HG02852 (cell line): Measurements from ENCODE around the gene KIFC3.
"Not testable (repeated sequence)": the region's sequence is repeated elsewhere in the genome, so short reads cannot be mapped to it uniquely, and the experiment has no call there.

ENCODE experiments used
- ATAC-seq: cut with Tn5 transposase; IDR thresholded peaks from one replicate; pipeline ENCODE4 v1.9.1; 2021; ENCODE audit warnings: mild to moderate bottlenecking, moderate library complexity; ENCODE audit not compliant: unreplicated experiment

The KIFC3 gene, protein sequence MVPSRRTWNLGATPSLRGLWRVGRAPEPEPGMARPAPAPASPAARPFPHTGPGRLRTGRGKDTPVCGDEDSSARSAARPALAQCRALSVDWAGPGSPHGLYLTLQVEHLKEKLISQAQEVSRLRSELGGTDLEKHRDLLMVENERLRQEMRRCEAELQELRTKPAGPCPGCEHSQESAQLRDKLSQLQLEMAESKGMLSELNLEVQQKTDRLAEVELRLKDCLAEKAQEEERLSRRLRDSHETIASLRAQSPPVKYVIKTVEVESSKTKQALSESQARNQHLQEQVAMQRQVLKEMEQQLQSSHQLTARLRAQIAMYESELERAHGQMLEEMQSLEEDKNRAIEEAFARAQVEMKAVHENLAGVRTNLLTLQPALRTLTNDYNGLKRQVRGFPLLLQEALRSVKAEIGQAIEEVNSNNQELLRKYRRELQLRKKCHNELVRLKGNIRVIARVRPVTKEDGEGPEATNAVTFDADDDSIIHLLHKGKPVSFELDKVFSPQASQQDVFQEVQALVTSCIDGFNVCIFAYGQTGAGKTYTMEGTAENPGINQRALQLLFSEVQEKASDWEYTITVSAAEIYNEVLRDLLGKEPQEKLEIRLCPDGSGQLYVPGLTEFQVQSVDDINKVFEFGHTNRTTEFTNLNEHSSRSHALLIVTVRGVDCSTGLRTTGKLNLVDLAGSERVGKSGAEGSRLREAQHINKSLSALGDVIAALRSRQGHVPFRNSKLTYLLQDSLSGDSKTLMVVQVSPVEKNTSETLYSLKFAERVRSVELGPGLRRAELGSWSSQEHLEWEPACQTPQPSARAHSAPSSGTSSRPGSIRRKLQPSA

DNA sequence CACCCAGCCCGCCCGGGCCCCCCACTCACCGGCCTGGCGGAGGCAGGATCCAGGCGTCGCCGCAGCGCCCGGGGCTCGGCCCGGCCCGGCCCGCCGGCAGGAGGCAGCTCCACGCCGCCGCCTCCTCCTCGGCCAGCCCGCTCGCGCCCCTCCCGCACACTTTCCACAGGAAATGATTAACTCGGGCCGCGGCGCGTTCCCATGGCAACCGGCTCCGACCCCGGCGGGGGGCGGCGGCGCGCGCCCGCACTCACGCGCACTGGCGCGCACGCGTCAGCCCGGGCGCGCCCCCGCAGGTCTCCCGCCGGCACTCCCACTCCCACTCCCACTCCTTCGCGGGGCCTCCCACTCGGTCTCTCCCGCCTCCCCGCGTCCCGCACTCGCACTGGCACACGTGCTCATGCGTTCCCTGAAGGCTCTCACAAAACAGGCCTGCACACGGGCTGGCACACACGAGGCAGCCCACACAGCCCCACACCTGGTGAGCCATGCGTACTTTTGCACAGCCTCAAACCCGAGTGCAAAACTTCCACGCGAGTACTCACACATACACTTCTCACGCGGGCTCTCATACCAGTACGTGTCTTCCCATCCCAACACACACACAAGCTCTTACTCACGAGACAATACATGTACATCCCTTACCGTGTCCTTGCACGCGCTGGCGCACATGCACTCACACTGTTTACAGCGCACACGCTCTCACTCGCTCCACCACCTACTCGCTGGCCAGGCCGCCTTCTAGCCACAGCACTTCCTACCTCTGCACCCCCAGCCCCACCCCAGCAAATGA is at the start of gene KIFC3:
Gene KIFC3 (minus strand): TSS at position 151 of the 793 bp plus-strand sequence. CDS start 4,248 bp downstream, outside the sequence.
- ATAC-seq, result no peak

DNA sequence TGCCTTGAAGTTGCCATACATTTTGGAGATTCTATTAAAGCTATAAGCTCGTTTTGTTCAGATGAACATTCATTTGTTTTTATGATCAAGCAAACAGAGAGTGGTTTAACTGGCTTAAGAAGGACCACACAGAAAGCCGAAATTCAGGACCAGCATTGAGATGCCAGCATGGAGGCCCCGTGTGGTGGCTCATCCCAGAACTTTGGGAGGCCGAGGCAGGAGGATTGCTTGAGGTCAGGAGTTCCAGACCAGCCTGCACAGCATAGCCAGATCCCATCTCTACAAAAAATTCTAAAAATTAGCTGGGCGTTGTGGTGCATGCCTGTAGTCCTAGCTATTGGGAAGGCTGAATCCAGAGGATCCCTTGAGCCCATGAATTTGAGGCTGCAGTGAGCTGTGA is 45.9 kb upstream of the KIFC3 start:
- no peak for ATAC-seq

DNA sequence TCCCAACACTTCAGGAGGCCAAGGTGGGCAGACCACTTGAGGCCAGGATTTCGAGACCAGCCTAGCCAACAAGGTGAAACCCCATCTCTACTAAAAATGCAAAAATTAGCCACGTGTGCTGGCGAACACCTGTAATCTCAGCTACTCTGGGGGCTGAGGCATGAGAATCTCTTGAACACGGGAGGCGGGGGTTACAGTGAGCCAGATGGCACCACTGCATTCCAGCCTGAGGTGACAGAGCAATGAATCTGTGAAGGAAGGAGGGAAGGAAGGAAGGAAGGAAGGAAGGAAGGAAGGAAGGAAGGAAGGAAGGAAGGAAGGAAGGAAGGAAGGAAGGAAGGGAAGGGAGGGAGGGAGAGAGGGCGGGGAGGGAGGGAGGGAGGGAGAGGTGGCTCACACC is 44.6 kb upstream of the KIFC3 start:
- not testable (repeated sequence) for ATAC-seq

DNA sequence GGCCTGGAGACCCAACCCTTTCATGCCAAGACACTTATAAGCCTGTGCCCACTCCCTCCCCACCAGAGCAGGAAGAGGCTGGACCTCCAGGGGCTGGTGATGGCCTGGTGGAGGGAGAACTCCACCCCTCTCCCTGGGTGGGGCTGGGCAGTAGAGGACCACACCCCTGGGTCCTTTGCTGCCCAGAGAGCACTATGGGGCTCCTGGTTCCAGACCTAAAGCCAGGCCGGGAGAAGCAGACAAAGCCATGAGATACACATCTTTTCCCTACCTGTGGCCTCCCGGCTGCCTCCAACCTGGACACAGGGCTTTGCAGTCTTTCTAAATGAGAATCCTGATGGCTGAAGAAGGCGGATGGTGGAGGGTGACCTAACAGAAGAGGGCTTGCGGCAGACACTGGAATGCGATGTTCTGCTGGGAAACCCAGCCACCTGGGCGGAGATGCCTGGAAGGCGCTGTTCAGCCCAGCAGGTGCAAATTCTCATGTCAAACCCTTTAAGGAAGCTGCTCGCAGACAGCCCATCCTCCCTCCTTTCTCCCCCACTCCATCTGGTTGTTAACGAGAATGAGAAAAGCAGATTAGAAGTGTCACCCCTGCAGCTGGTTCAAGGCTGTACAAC is 43.9 kb upstream of the KIFC3 start:
- ATAC-seq, result no peak

DNA sequence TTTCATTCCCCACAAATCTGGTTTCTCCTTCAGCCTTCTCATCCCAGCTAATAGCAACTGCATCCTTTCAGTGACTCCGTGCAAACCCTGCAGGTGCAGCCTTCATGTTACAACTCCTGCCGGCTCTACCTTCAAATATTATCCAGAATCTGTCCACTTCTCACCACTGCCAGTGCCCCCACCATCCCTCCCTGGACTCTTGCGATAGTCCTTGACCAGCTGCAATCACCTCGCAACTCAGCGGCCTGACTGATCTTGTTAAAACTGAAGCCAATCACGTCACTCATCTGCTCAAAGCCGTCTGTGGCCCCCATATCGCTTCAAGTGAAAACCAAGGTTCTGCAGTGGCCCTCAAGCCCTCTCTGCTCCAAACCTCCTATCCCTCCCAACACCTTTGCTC is 42.8 kb upstream of the KIFC3 start:
- no peak for ATAC-seq

DNA sequence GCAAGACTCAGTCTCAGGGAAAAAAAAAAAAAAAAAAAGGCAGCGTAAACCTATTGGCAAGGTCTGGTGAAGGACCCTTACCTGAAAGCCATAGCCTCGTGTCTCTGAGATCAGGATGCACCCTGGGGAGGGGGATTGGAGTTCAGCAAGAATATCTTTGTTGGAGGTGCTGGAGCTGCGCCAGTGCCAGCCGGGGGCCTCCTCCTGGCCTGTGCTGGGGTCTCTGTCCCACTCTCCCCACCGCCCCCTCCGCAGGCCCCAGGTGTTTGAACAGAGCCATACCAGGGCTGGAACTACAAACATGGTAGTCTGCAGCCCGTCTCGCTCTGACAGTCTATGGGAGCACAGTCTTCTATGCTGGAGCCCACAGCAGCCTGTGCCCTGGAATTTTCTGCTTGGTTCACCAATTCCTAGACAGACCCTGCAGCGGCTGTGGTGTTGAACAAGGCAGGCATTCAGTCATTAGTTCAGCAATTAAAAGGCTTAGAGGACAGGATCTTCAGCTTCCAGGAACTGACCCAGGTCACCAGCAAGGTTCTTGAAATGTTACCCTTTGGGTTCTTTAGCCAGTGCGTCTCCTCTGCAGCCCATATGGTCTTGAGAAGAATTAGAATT is 42.2 kb upstream of the KIFC3 start:
- no peak for ATAC-seq

DNA sequence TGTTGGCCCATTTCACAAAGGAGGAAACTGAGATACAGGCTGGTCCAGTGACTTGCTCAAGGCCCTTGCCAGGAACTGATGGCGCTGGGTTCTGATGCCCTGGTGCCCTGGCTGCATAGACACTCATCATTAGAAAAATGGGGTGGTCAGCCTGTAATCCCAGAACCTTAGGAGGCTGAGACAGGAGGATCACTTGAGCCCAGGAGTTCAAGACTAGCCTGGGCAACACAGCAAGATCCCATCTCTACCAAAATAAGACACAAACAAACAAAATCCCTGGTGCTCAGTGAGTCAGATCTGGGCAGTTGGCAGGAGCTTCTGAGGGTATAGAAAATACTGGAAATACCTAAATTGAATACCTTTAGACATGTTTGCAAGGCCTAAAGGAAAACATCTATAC is 41.1 kb upstream of the KIFC3 start:
- no peak for ATAC-seq

DNA sequence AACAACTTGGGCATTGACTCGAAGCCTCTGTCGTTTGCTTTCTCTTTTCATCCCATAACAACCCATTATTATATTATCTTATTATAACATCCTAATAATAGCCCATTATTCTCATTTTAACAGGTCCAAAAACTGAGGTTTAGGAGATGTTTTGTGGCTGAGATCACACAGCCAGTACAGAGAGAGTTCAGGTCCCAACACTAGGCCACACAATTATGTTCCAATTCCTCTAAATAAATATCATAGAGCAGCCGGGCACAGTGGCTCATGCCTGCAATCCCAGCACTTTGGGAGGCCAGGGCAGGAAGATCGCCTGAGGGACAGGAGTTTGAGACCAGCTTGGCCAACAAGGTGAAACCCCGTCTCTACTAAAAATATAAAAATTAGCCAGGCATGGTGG is 40.3 kb upstream of the KIFC3 start:
- no peak for ATAC-seq

DNA sequence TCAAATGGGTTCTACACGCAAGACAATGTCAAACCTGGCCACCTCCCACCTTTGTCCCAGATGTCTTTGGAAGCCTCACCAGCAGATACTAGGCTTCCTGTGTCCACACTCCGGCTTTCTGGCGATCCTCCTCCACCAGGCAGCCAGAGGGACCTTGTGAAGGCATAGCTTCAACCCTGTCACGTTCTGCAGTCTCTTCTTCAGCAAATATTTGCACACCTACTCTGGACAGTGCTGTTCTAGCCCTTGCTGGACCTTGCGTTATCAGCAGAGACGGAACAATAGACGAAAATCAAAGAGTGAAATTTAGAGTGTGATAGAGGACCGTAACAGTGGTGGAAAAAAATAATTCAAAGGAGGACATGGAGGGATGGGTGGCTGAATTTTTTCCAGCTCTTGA is 38.5 kb upstream of the KIFC3 start:
- ATAC-seq, result no peak

DNA sequence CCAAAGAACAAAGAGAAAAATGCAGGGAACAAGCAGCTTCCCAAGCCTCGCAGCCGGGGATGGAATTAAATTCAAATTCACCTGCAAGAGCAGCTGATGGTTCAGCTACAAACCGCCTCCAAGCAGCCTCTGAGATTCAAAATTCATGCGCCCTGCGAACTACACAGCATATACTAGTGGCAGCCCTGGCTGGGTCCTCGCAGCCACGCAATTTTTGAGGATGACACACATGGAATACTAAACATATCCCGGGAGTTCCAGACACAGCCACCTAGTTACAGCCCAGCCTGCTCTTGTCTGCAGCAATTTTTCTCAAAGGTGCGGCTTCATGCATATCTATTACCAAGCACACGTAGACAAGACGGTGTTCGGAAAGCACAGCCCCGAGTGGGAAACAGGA is 35.9 kb upstream of the KIFC3 start:
- ATAC-seq, result no peak

DNA sequence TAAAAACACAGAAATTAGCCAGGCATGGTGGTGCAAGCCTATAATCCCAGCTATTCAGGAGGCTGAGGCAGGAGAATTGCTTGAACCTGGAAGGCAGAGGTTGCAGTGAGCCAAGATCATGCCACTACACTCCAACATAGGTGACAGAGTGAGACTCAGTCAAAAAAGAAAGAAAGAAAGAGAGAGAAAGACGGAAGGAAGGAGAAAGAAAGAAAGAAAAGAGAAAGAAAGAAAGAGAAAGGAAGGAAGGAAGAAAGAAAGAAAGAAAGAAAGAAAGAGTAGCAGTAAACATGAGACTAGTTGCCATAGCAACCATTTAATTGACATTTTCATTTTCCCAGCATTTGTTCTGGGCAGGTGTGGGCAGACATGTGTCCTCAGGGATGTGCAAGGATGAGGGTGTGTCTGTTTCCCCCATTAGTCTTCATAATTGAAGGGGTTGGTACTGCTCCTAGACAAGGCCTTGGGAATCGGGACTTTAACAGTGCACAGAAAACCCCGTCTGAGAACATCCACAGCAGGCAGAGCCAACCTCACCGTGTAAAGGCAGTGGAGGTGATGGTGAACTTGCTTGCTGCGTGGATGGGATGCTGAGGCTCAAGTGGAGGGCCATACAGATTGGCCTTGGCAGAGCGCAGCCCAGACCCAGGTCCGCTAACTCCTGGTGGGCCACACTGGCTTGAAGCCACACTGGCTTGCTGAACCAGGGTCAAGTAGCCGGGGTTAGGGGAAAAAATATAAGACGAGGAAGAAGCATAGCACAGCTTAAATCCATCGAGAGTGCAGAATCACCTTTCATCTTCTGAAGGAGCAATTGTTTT is 35.2 kb upstream of the KIFC3 start:
- no peak for ATAC-seq

DNA sequence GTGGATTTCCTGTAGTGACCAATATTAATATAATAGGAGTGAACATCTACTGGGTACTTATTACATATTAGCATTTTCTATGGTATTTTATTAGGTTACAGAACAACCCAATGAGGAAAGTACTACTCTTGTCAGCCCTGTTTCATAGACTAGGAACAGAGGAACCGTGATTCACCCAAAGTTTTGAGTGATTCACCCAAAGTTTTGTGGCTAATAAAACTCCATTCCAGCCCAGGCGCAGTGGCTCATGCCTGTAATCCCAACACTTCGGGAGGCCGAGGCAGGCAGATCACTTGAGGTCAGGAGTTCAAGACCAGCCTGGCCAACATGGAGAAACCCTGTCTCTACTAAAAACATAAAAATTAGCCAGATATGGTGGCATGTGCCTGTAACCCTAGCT is 33.1 kb upstream of the KIFC3 start:
- not testable (repeated sequence) for ATAC-seq

DNA sequence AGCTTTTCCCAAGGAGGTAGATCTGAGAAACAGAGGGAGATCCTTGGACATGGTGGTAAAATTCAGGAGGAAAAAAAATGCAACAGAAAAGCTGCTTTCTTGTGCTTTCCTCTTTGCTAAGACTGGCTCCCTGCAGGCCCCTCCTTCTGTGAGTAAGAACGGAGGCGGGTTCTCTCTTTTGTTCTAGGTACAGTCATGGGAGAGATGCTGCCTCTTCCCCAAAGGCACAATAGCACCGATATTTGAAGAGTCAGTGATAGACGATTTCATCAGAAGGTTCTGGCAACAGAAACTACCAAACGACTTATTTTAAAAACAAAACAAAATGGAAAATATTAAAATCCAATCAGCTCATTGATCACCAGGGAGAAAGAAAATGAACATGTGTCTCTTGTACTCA is 32.6 kb upstream of the KIFC3 start:
- ATAC-seq, result no peak

DNA sequence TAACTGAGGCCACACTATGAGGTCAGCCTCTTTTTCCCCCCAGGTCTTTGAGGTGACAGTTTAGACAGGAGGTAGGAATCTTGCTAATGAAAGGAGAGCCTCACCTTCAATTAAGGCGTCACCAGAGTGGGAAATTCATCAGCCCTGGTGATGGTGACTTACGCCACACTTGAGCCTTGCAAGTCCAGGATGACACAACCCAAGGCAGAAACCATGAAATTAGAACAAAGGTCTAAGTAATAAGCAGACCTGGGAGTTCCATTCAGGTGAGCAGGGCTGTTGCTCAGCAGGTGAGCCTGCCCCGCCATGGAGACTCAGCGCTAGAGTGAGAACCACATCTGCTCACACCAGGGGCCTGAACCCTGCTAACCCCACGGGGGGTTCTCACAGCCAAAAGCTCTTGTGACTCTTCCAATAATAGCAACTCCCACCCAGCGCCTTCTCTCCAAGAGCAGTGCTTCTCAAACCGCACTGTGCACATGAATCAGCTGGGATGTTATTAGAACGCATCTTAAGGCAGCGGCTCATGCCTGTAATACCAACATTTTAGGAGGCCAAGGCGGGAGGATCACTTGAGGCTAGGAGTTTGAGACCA is 28.7 kb upstream of the KIFC3 start:
- no peak for ATAC-seq

DNA sequence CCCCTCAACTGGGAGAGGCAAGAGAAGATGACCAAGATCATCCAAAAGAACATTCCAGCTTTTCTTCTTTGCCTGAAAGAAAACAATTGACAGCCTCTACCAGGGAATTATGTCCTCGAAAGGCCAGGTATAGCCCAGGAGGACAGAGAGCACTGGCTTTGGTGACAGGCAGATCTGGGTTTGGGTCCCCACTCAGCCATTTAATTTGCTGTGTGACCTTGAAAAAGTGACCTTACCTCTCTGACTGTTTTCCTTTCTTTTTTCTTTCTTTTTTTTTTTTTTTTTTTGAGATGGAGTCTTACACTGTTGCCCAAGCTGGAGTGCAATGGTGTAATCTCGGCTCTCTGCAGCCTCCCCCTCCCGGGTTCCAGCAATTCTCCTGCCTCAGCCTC is 27.7 kb upstream of the KIFC3 start:
- no peak for ATAC-seq

DNA sequence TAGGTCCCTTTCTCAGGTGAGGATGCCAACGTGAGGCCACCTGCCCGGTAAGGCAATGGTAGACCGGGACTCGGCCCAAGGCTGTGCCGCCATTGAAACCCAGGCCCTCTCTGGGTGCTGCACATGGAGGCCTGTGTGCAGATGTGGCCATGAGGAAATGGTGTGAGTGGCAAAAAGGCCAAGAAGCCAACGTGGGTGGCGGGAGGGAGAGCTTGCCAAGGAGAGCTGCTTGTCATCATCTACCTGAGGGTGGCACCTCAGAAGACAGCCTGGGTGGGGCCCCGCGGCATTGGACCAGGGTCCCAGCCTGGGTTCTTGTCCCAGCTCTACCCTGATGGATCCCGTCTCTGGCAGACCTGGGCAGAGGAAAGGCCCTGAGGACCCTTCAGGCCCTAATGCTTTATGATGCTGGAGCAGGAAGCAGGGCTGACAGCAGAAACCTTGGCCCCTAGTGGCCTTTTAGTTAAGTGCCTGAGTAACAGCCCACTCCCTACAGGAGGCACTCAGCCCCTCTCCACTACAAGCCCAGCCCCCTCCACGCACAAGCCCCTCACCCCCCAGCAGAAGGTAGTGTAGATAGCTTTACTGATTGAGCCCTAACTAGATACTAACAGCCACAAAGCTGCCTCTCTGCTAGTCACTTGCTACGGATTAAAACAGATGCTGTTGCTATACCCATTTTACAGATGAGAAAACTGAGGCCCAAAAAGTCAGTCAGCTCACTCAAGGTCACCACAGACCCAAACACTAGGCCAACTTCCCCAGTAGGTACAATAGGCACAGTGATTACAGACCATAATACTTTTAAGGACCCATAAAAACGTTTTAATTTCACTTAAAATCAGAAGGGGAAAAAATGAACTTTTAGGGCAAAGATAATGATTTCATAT is 26.2 kb upstream of the KIFC3 start:
- ATAC-seq, result no peak

DNA sequence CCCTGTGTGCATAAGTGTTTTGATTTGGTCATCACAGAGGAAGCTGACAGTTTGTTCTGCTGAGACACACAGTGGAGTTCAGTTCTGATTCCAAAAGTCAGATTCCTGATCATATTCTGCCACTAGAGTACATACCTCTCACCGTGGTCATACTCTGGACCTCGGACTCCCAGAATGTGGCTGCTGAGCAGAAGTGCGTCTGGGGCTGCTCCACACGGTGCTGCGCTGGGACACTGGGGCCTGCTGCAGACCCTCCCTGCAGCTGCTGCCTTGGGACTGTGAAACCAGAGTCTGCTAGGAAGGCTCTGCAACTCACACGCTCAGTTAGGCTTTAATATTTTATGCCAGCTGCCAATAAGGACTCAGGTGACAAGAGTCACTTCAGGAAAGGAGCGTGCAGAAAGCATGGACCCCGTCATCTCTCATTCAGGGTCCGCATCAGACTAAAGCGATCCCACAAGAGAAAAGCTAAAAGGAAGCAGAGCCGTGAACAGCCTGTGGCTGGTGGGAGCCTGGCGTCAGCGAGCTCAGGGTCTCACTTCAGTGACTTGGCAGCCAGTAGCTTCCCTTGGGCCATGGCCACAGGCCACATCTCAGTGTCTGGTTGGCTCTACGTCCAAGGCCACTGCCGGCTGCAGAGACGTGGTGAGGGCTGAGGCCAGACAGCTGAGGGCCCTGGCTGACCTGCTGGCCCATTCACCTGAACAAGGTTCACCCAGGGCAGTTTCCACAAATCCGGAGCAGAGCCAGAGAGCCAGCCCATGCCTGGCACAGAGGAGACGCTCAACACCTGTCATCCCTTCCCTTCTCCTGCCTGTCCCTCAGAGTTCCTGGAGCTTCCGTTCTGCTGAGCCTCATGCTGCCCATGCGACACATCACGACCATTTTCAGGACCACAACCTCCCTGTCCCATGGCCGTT is 24.7 kb upstream of the KIFC3 start:
- no peak for ATAC-seq
